PC-9 (cell line): ENCODE measurements around the gene LRP1B.

Experiments
- CTCF ChIP-seq: fragments of 200-600 bp; sonication (generic); conservative IDR thresholded peaks from 2 replicates; pipeline ENCODE4 v1.6.1; 2017; ENCODE audit warnings: mixed run types, antibody characterized with exemption, mild to moderate bottlenecking, moderate library complexity
- EZH2 ChIP-seq: fragments of 200-600 bp; sonication (generic); IDR thresholded peaks from 2 replicates; pipeline ENCODE4 v1.8.0; 2017; ENCODE audit warnings: antibody characterized with exemption, low read depth

DNA sequence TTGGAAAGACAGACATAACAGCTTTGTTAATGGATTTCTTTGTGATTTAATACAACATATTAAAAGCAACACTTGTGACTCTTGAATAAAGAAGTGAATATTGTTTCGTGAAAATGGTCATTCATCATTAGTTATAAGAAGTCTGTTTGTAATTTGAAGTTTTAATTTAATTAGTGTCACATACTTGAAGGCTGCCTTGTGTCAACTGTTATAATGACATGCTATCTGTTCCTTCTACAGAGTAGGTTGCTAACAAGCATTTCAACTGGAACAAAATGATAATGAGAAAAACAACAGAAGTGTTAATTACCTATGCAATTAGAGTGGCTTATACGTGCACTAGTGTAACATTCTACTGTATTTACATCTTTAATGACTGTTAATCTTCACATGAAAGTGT, 624.7 kb downstream of the LRP1B start:
- TF ChIP-seq EZH2 (no peak), CTCF (no peak)
